K562 (cell line): ENCODE measurements around the gene ULBP1. TPM values are rescaled to one million over a fixed set of nuclear protein-coding genes. Genes with fewer than 3 reads are reported as not detected.

Experiments used
- CREB1 ChIP-seq, 2 experiments: sonication (generic) in 1 of 2; formaldehyde crosslinking in 1 of 2; IDR thresholded peaks; 2 replicates each; pipeline versions ENCODE4 v1.6.1 to v1.8.0; 2012 to 2022; ENCODE audit warnings: inconsistent platforms in 1 of 2, mild to moderate bottlenecking in 1 of 2, missing genetic modification reagents in 1 of 2, moderate library complexity in 1 of 2
- KLF13 ChIP-seq: fragments of 450-650 bp; IDR thresholded peaks from 2 replicates; pipeline ENCODE4 v1.6.1; 2016; ENCODE audit warnings: missing genetic modification characterization, low read depth, mild to moderate bottlenecking, missing compliant biosample characterization, moderate library complexity, borderline replicate concordance
- NCOA4 ChIP-seq: fragments of 450-650 bp; IDR thresholded peaks from 2 replicates; pipeline ENCODE4 v1.6.1; 2018; ENCODE audit warnings: mild to moderate bottlenecking; ENCODE audit not compliant: partially characterized antibody
- NRF1 ChIP-seq, 2 experiments: fragments of 450-650 bp; IDR thresholded peaks in 1 of 2; conservative IDR thresholded peaks in 1 of 2; 2 replicates each; pipeline ENCODE4 v1.6.1; 2014; ENCODE audit warnings: mild to moderate bottlenecking in 2 of 2
- RBM17 ChIP-seq: fragments of 200-400 bp; formaldehyde crosslinking; IDR thresholded peaks from 2 replicates; pipeline ENCODE4 v1.6.1; 2017; ENCODE audit warnings: low read depth, mild to moderate bottlenecking, low read length, borderline replicate concordance
- SIN3B ChIP-seq: fragments of 450-650 bp; IDR thresholded peaks from 2 replicates; pipeline ENCODE4 v1.6.1; 2017; ENCODE audit warnings: low read depth, mild to moderate bottlenecking, moderate library complexity
- SLC30A9 ChIP-seq: fragments of 250-450 bp; sonication (Bioruptor Pico); IDR thresholded peaks from 2 replicates; pipeline ENCODE4 v1.8.0; 2022; ENCODE audit warnings: mild to moderate bottlenecking, moderate library complexity
- polyA plus RNA-seq, 8 experiments: library from polyadenylated mRNA; depleted of rRNA in 4 of 8; stranded (reverse) in 5 of 8; unstranded in 3 of 8; fragments of >200 nt; fragmentation: Nextera tagmentation in 2 of 8; fragmentation: Illumina TruSeq in 1 of 8; extraction: Ambion mirVana in 2 of 8; extraction: Trizol in 1 of 8; gene quantifications; 2 replicates each; pipeline versions ENCODE4 v1.2.1 to v1.2.3, GENCODE V29; 2011 to 2014; ENCODE audit warnings: inconsistent platforms in 1 of 8, missing spikeins in 1 of 8
- total RNA-seq, 7 experiments: library from RNA; depleted of rRNA in 6 of 7; stranded (reverse); fragments of >200 nt in 6 of 7; fragmentation: Illumina TruSeq in 2 of 7; extraction: Trizol in 2 of 7; gene quantifications; 2 replicates each; pipeline versions ENCODE4 v1.2.1 to v1.2.3, GENCODE V29; 2011 to 2021; ENCODE audit warnings: low replicate concordance in 1 of 7
- TF ChIP-seq, protein P1 (sequence below): fragments of 450-650 bp; conservative IDR thresholded peaks from 2 replicates; pipeline ENCODE4 v1.6.1; 2016; ENCODE audit warnings: missing genetic modification characterization, low read depth, mild to moderate bottlenecking, missing compliant biosample characterization, moderate library complexity
- TF ChIP-seq, protein P2 (sequence below): fragments of 450-650 bp; formaldehyde crosslinking; IDR thresholded peaks from 2 replicates; pipeline ENCODE4 v1.4.0; 2020; ENCODE audit warnings: mild to moderate bottlenecking
- TF ChIP-seq, protein P3 (sequence below), 2 experiments: fragments of 450-650 bp; IDR thresholded peaks; 2 replicates each; pipeline ENCODE4 v1.6.1; 2018; ENCODE audit warnings: mild to moderate bottlenecking in 2 of 2, low read depth in 1 of 2; ENCODE audit not compliant: partially characterized antibody in 2 of 2
- TF ChIP-seq, protein P4 (sequence below): fragments of 150-350 bp; conservative IDR thresholded peaks from 2 replicates; pipeline ENCODE4 v1.6.1; 2014; ENCODE audit warnings: low read length
- TF ChIP-seq, protein P5 (sequence below), 2 experiments: fragments of 450-650 bp; conservative IDR thresholded peaks; 2 replicates each; pipeline ENCODE4 v1.6.1; 2017; ENCODE audit warnings: mild to moderate bottlenecking in 2 of 2, moderate library complexity in 2 of 2

ULBP1 gene
- total and polyA plus RNA-seq, 9 of the 15 experiments (the other 6 are each of a cell fraction or from before 2014, with no cell fraction given): 0.33 to 6.0 (median 2.5) TPM

DNA sequence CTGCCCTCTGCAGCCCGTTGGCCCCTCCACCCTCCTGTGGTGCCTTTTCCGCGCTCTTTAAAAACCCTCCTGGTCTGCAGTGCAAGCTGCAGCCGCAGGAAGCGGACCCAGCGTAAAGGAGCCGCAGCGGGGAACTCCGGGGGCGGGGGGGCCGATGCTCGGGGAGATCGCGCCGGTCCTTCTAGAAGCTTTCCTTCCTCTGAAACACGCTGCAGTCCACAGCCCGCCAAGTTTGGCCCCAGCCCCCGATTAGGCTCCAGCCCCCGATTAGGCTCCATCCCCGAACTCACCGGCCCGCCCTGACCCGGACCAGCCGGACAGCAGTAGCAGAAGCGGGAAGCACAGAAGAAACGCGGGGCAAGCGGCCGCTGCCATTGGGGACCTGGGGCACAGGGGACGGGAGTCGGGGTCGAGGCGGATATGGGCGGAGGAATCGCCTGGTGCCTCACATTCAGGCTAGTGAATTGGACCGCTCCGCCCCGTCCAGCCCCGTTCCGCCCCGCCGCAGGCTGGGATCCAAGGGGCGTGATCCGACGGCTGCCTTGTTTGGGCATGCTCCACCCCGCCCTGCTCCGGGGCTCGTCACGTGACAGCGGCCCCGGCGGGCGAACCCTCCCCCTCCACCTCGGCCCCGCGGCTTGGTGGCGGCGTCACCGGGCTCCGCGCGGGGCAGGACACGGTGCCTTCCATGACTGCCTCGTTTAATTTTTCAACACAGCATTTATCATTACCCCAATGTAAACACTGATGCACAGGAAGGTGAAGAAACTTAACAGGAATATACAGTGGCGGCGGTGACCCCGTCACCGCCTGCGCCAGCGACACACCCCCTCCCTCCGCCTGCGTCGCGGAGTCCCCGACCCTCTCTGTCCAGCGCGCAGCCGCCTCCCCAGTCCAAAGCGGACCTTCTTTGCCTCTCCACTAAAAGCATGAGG, 41.3 kb downstream of the ULBP1 start (continued):
- TF ChIP-seq, protein P1, sequence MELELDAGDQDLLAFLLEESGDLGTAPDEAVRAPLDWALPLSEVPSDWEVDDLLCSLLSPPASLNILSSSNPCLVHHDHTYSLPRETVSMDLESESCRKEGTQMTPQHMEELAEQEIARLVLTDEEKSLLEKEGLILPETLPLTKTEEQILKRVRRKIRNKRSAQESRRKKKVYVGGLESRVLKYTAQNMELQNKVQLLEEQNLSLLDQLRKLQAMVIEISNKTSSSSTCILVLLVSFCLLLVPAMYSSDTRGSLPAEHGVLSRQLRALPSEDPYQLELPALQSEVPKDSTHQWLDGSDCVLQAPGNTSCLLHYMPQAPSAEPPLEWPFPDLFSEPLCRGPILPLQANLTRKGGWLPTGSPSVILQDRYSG: no peak
- TF ChIP-seq SLC30A9 (CRISPR knock-in tag) (no peak), CREB1 (IDR thresholded peaks at IDR 0.05) (peak; percentile 92), CREB1 (CRISPR knock-in tag; IDR thresholded peaks at IDR 0.05) (peak; percentile 76), RBM17 (no peak), NRF1 (conservative IDR thresholded peaks at IDR 0.05 in 1 of 2, IDR thresholded peaks at IDR 0.05 in 1 of 2) (peak; percentile 87 to 89), KLF13 (tag) (peak; percentile 91), SIN3B (peak; percentile 58; the same call in 1 of the 2 replicates), NCOA4 (no peak)
- TF ChIP-seq, protein P2, sequence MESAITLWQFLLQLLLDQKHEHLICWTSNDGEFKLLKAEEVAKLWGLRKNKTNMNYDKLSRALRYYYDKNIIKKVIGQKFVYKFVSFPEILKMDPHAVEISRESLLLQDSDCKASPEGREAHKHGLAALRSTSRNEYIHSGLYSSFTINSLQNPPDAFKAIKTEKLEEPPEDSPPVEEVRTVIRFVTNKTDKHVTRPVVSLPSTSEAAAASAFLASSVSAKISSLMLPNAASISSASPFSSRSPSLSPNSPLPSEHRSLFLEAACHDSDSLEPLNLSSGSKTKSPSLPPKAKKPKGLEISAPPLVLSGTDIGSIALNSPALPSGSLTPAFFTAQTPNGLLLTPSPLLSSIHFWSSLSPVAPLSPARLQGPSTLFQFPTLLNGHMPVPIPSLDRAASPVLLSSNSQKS (CRISPR knock-in tag): no peak
- TF ChIP-seq, protein P3, sequence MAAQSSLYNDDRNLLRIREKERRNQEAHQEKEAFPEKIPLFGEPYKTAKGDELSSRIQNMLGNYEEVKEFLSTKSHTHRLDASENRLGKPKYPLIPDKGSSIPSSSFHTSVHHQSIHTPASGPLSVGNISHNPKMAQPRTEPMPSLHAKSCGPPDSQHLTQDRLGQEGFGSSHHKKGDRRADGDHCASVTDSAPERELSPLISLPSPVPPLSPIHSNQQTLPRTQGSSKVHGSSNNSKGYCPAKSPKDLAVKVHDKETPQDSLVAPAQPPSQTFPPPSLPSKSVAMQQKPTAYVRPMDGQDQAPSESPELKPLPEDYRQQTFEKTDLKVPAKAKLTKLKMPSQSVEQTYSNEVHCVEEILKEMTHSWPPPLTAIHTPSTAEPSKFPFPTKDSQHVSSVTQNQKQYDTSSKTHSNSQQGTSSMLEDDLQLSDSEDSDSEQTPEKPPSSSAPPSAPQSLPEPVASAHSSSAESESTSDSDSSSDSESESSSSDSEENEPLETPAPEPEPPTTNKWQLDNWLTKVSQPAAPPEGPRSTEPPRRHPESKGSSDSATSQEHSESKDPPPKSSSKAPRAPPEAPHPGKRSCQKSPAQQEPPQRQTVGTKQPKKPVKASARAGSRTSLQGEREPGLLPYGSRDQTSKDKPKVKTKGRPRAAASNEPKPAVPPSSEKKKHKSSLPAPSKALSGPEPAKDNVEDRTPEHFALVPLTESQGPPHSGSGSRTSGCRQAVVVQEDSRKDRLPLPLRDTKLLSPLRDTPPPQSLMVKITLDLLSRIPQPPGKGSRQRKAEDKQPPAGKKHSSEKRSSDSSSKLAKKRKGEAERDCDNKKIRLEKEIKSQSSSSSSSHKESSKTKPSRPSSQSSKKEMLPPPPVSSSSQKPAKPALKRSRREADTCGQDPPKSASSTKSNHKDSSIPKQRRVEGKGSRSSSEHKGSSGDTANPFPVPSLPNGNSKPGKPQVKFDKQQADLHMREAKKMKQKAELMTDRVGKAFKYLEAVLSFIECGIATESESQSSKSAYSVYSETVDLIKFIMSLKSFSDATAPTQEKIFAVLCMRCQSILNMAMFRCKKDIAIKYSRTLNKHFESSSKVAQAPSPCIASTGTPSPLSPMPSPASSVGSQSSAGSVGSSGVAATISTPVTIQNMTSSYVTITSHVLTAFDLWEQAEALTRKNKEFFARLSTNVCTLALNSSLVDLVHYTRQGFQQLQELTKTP (IDR thresholded peaks at IDR 0.05; ENCODE audit: low read depth in 1 of 2, partially characterized antibody in 2 of 2): no peak
- TF ChIP-seq, protein P4, sequence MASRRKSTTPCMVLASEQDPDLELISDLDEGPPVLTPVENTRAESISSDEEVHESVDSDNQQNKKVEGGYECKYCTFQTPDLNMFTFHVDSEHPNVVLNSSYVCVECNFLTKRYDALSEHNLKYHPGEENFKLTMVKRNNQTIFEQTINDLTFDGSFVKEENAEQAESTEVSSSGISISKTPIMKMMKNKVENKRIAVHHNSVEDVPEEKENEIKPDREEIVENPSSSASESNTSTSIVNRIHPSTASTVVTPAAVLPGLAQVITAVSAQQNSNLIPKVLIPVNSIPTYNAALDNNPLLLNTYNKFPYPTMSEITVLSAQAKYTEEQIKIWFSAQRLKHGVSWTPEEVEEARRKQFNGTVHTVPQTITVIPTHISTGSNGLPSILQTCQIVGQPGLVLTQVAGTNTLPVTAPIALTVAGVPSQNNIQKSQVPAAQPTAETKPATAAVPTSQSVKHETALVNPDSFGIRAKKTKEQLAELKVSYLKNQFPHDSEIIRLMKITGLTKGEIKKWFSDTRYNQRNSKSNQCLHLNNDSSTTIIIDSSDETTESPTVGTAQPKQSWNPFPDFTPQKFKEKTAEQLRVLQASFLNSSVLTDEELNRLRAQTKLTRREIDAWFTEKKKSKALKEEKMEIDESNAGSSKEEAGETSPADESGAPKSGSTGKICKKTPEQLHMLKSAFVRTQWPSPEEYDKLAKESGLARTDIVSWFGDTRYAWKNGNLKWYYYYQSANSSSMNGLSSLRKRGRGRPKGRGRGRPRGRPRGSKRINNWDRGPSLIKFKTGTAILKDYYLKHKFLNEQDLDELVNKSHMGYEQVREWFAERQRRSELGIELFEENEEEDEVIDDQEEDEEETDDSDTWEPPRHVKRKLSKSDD: 0 out of 2 replicates have a peak, but pooled peaks have one; percentile 44
- TF ChIP-seq, protein P5, sequence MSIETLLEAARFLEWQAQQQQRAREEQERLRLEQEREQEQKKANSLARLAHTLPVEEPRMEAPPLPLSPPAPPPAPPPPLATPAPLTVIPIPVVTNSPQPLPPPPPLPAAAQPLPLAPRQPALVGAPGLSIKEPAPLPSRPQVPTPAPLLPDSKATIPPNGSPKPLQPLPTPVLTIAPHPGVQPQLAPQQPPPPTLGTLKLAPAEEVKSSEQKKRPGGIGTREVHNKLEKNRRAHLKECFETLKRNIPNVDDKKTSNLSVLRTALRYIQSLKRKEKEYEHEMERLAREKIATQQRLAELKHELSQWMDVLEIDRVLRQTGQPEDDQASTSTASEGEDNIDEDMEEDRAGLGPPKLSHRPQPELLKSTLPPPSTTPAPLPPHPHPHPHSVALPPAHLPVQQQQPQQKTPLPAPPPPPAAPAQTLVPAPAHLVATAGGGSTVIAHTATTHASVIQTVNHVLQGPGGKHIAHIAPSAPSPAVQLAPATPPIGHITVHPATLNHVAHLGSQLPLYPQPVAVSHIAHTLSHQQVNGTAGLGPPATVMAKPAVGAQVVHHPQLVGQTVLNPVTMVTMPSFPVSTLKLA (conservative IDR thresholded peaks at IDR 0.05): peak; percentile 85 to 92
